Mesendoderm (in vitro differentiated cells): Measurements from ENCODE around the gene RBM6.

ENCODE experiments used
- DNase-seq: peaks from one replicate; pipeline ENCODE4 v3.0.0; 2013
- H2AK5ac ChIP-seq: 2 replicates; pipeline ENCODE4 v1.6.1; 2013; ENCODE audit warnings: low read length, inconsistent platforms
- H2BK120ac ChIP-seq: 2 replicates; pipeline ENCODE4 v1.6.1; 2013; ENCODE audit warnings: low read depth, mild to moderate bottlenecking, low read length, moderate library complexity, mixed read lengths
- H2BK15ac ChIP-seq: replicated peaks from 2 replicates; pipeline ENCODE4 v1.6.1; 2013; ENCODE audit warnings: low read depth, mild to moderate bottlenecking, moderate library complexity
- H2BK5ac ChIP-seq: 2 replicates; pipeline ENCODE4 v1.6.1; 2013; ENCODE audit warnings: low read length, inconsistent platforms
- H3K18ac ChIP-seq: 2 replicates; pipeline ENCODE4 v1.6.1; 2013; ENCODE audit warnings: mild to moderate bottlenecking, low read length, mixed read lengths
- H3K23ac ChIP-seq: one replicate; pipeline ENCODE4 v1.6.1; 2013; ENCODE audit warnings: low read length
- H3K27ac ChIP-seq: 2 replicates; pipeline ENCODE4 v1.5.1; 2013; ENCODE audit warnings: low read depth, mild to moderate bottlenecking, inconsistent platforms, low read length, moderate library complexity
- H3K27me3 ChIP-seq: 2 replicates; pipeline ENCODE4 v1.6.1; 2013; ENCODE audit warnings: low read length, control low read depth, mild to moderate bottlenecking, inconsistent platforms; ENCODE audit not compliant: insufficient read depth, poor library complexity
- H3K36me3 ChIP-seq: 2 replicates; pipeline ENCODE4 v1.6.1; 2013; ENCODE audit warnings: low read length, inconsistent platforms; ENCODE audit not compliant: control insufficient read depth, insufficient read depth
- H3K4ac ChIP-seq: one replicate; pipeline ENCODE4 v1.6.1; 2013; ENCODE audit warnings: low read depth, mild to moderate bottlenecking, low read length, moderate library complexity
- H3K4me1 ChIP-seq: 2 replicates; pipeline ENCODE4 v1.6.1; 2013; ENCODE audit warnings: low read depth, low read length, inconsistent platforms; ENCODE audit not compliant: control insufficient read depth
- H3K4me2 ChIP-seq: 2 replicates; pipeline ENCODE4 v1.6.1; 2013; ENCODE audit warnings: low read length
- H3K4me3 ChIP-seq: 2 replicates; pipeline ENCODE4 v1.5.1; 2013; ENCODE audit warnings: mild to moderate bottlenecking, low read length
- H3K56ac ChIP-seq: one replicate; pipeline ENCODE4 v1.6.1; 2013; ENCODE audit warnings: low read length
- H3K79me1 ChIP-seq: 2 replicates; pipeline ENCODE4 v1.6.1; 2013; ENCODE audit warnings: low read length, inconsistent platforms
- H3K79me2 ChIP-seq: 2 replicates; pipeline ENCODE4 v1.6.1; 2013; ENCODE audit warnings: mild to moderate bottlenecking, low read length; ENCODE audit not compliant: control insufficient read depth, insufficient read depth
- H3K9ac ChIP-seq: 2 replicates; pipeline ENCODE4 v1.6.1; 2013; ENCODE audit warnings: low read length, inconsistent platforms
- H4K5ac ChIP-seq: one replicate; pipeline ENCODE4 v1.6.1; 2013; ENCODE audit warnings: low read length
- H4K8ac ChIP-seq: one replicate; pipeline ENCODE4 v1.6.1; 2013; ENCODE audit warnings: low read depth, mild to moderate bottlenecking, control low read depth, low read length, moderate library complexity
- WGBS: extraction: QIAGEN DNeasy Blood & Tissue Kit; methylation state at CpG from one replicate; pipeline ENCODE4 v1.1.7; 2013; ENCODE audit warnings: low lambda C conversion rate, missing lambda C conversion rate; ENCODE audit not compliant: insufficient coverage; ENCODE audit errors: extremely low coverage; 5-methylcytosine and 5-hydroxymethylcytosine counted together

Gene RBM6

DNA sequence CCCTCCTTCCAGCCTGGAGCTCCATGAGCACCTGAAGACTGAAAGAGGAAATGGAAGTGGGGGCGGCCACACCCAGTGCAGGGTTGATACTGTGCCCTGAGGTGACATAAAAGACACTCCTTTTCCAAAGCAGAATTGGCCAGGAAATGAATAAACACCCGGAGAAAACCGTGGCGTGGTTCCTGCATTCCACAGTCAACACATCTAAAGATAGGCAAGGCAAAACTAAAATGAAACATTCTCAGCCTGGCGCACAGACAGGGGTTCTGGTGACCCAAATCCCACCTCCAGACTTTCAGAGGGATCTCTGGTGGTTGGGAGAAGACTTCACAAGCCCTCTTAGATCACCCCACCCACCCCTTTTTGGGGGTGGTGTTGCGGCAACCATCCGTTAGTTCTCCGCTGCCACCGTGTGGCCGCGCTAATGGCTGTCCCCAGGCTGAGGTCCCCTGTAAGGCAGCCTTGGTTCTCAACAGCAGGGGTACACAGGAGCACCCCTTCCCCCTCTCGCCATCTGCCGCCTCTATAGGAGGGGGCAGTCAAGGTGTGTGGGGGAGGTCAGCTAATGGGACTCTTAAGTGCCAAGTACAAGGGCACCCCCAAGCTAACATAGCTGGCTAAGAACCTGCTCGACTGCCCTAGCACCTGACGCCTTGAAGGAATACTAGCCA lies 33.7 kb upstream of the RBM6 start:
- Histone ChIP-seq H3K79me1 (no peaks in the 10 kb centered on the region), H3K18ac (no peak overlapping the region), H3K9ac (peak overlapping the region; percentile 12), H3K4me1 (peaks cover 9% of the 10 kb centered on the region), H3K79me2 (no peaks in the 10 kb centered on the region), H3K23ac (no peak overlapping the region), H2BK5ac (no peak overlapping the region), H3K56ac (peak overlapping the region; percentile 61), H4K8ac (no peak overlapping the region), H3K27me3 (no peaks in the 10 kb centered on the region), H3K4me2 (no peak overlapping the region), H3K36me3 (no peaks in the 10 kb centered on the region), H3K4me3 (no peak overlapping the region), H3K4ac (no peak overlapping the region), H3K27ac (no peak overlapping the region), H2BK120ac (no peak overlapping the region), H2AK5ac (peak overlapping the region; percentile 73), H4K5ac (no peak overlapping the region), H2BK15ac (no peak overlapping the region)
- WGBS = no CpG with 5 or more reads among the region's 15 CpGs
- DNase-seq = peak; percentile 68

DNA sequence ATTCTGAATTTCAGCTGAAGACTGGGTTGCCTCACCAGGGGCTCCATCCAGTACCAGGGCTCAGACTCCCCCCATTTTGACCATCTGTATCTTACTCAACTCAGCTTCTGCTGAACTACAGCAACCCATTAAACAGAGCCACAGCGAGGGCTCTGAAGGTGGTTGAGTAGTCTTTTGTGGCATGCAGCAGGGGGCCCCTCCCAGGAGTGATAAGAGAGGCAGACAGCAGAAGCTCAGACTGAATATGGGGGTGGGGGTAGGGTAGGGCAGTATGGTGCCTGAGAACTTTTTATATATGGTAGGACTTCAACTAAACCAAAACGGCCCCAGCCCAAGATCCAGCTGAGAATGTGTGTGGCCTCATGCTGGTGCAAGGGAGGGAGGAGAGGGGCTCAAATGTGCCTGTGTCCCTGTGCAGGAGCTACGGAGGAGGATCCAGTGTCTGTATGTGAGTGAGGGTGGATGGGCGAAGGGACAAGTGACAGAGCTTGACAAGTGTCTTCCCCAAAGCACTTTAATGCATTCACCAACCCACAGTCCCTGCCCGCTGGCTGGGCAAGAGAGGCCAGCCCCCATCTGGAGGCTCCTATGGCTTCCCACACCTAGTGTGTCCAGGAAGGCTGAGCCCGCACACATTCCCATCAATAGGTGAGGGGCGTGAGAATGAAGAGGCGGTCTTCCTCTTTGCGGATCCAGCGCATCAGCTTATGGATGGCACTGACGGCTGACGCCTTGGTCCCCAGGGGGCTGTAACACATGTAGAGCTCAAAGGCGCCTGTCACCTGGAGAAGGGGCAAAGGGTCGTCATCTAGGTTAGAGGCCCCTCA lies 31.4 kb upstream of the RBM6 start:
- peak overlapping the region; percentile 30 for H3K4me2 ChIP-seq
- H3K18ac ChIP-seq = no peak overlapping the region
- no peak overlapping the region for H3K27ac ChIP-seq
- DNase-seq = peak; percentile 62
- no peak overlapping the region for H2BK120ac ChIP-seq
- no peak overlapping the region for H2AK5ac ChIP-seq
- H3K36me3 ChIP-seq = no peaks in the 10 kb centered on the region
- H3K27me3 ChIP-seq = no peaks in the 10 kb centered on the region
- no peaks in the 10 kb centered on the region for H3K79me1 ChIP-seq
- H3K23ac ChIP-seq = no peak overlapping the region
- H3K9ac ChIP-seq = peak overlapping the region; percentile 33
- H3K56ac ChIP-seq = peak overlapping the region; percentile 77
- no peak overlapping the region for H2BK15ac ChIP-seq
- H3K4ac ChIP-seq = no peak overlapping the region
- H2BK5ac ChIP-seq = peak overlapping the region; percentile 80
- no peak overlapping the region for H4K5ac ChIP-seq
- H4K8ac ChIP-seq = no peak overlapping the region
- peaks cover 9% of the 10 kb centered on the region for H3K4me1 ChIP-seq
- no peak overlapping the region for H3K4me3 ChIP-seq
- WGBS = no CpG with 5 or more reads among the region's 14 CpGs
- no peaks in the 10 kb centered on the region for H3K79me2 ChIP-seq

DNA sequence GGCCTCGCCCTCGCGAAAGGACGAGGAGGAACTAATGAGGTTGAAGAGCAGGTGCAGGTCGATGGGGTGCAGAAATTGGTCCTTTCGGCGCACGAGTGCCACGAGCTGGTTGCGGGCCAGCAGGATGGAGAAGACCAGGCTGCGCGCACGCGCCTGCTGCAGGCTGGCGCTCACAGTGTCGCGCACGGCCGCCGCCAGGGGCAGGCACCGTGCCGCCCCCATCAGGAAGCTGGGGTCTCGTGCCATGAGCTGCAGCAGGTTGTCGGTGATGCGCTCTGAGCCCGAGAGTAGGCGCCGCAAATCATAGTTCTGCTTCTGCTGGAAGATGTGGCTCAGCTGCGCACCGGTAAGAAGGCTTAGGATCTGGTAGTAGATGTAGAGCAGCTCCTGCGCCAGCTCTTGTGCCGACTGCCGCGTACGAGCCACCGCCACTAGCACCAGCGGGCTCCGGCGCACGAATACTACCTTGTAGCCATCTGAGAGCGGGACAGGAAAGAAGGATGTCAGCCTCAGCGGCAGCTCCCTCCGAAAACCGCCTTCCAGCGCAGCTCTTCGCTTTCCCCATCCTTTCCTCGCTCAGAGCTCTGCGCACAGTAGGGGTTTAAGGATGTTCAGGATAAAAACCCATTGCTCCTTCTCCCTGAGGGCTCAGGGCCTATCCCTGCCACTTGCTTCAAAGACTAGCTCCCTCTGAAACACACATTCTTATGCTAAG lies 29.4 kb upstream of the RBM6 start:
- no peak overlapping the region for H3K4ac ChIP-seq
- H3K4me1 ChIP-seq = peaks cover 7% of the 10 kb centered on the region
- H3K27ac ChIP-seq = no peak overlapping the region
- no peak overlapping the region for H3K18ac ChIP-seq
- DNase-seq = peak; percentile 73
- H3K79me2 ChIP-seq = no peaks in the 10 kb centered on the region
- H4K8ac ChIP-seq = no peak overlapping the region
- H4K5ac ChIP-seq = no peak overlapping the region
- no peaks in the 10 kb centered on the region for H3K27me3 ChIP-seq
- no peak overlapping the region for H2BK15ac ChIP-seq
- no peak overlapping the region for H2AK5ac ChIP-seq
- no peaks in the 10 kb centered on the region for H3K36me3 ChIP-seq
- H3K4me2 ChIP-seq = no peak overlapping the region
- no peak overlapping the region for H3K23ac ChIP-seq
- no CpG with 5 or more reads among the region's 48 CpGs for WGBS
- no peak overlapping the region for H3K56ac ChIP-seq
- H2BK120ac ChIP-seq = no peak overlapping the region
- H3K9ac ChIP-seq = no peak overlapping the region
- no peak overlapping the region for H2BK5ac ChIP-seq
- H3K4me3 ChIP-seq = no peak overlapping the region
- no peaks in the 10 kb centered on the region for H3K79me1 ChIP-seq

DNA sequence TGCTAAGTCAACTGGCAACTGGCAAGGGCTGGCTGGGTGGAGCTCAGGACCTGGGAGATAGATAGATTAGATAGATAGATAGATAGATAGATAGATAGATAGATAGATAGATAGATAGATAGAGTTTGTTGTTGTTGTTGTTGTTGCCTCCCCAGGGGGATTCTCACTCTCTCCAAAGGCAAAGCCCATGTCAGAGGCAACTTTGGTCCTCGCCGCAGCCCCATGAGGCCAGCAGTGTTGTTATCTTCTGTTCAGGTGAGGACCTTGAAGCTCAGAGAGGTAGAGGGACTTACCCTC lies 28.9 kb upstream of the RBM6 start:
- H3K9ac ChIP-seq = no peak overlapping the region
- no peak overlapping the region for H3K27ac ChIP-seq
- H3K27me3 ChIP-seq = no peaks in the 10 kb centered on the region
- H3K4ac ChIP-seq = no peak overlapping the region
- no peak overlapping the region for H3K18ac ChIP-seq
- H3K79me2 ChIP-seq = no peaks in the 10 kb centered on the region
- DNase-seq = no peak
- no peak overlapping the region for H2BK5ac ChIP-seq
- H3K4me1 ChIP-seq = peaks cover 7% of the 10 kb centered on the region
- H3K56ac ChIP-seq = no peak overlapping the region
- H3K36me3 ChIP-seq = no peaks in the 10 kb centered on the region
- H2AK5ac ChIP-seq = no peak overlapping the region
- no peak overlapping the region for H2BK15ac ChIP-seq
- WGBS = no CpG with 5 or more reads among the region's 2 CpGs
- H2BK120ac ChIP-seq = no peak overlapping the region
- H3K79me1 ChIP-seq = no peaks in the 10 kb centered on the region
- no peak overlapping the region for H3K4me3 ChIP-seq
- H4K5ac ChIP-seq = no peak overlapping the region
- no peak overlapping the region for H3K23ac ChIP-seq
- H4K8ac ChIP-seq = no peak overlapping the region
- H3K4me2 ChIP-seq = no peak overlapping the region

DNA sequence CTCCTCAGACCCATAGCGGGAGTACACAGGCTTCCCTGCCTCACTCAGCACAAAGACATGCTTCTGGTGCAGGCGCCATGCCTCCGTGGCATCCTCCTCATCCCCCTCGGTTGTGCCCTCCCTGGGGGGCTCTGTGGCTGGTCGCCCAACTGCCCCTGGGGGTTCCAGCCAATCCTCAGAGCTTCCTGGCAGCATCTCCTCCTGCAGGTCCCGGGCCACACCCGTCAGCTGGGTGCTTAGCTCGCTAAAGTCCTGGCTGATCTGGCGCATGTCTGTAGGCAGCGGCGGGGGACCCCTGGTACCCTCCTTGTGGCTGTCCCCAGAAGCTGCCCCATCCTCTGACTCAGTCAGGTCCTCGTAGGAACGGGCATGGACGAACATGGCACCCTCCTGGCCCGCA lies 28.3 kb upstream of the RBM6 start:
- H3K4me2 ChIP-seq = no peak overlapping the region
- H3K9ac ChIP-seq = no peak overlapping the region
- H2BK120ac ChIP-seq = no peak overlapping the region
- no CpG with 5 or more reads among the region's 15 CpGs for WGBS
- H4K5ac ChIP-seq = no peak overlapping the region
- H2AK5ac ChIP-seq = no peak overlapping the region
- H2BK5ac ChIP-seq = no peak overlapping the region
- no peak overlapping the region for H3K23ac ChIP-seq
- no peak overlapping the region for H3K4ac ChIP-seq
- no peak for DNase-seq
- H3K27me3 ChIP-seq = no peaks in the 10 kb centered on the region
- no peak overlapping the region for H2BK15ac ChIP-seq
- no peak overlapping the region for H4K8ac ChIP-seq
- H3K79me1 ChIP-seq = no peaks in the 10 kb centered on the region
- no peak overlapping the region for H3K27ac ChIP-seq
- no peaks in the 10 kb centered on the region for H3K36me3 ChIP-seq
- H3K18ac ChIP-seq = no peak overlapping the region
- H3K79me2 ChIP-seq = no peaks in the 10 kb centered on the region
- peaks cover 7% of the 10 kb centered on the region for H3K4me1 ChIP-seq
- no peak overlapping the region for H3K56ac ChIP-seq
- H3K4me3 ChIP-seq = no peak overlapping the region
